RCC 7860 (cell line): ENCODE data around the gene WDFY1.

Experiments used
- DNase-seq: peaks from one replicate; pipeline ENCODE4 v3.0.0-alpha.2; 2015; ENCODE audit warnings: low spot score
- FAIRE-seq: peaks from 2 replicates; lab custom pipeline; 2012; peaks lifted over from hg19 to GRCh38; lab: Jason Lieb, UNC

The WDFY1 gene

GRCh38 chr2:223932816-223933800, 12.0 kb downstream of the WDFY1 start:
- FAIRE-seq (no peak), DNase-seq (no peak)

- peak; percentile 84 for FAIRE-seq
- peak; percentile 77 for DNase-seq
These were observed 14.8 kb downstream of the WDFY1 start for GRCh38 chr2:223930103-223930976.

- FAIRE-seq = no peak
- no peak for DNase-seq
These were observed 15.5 kb downstream of the WDFY1 start for GRCh38 chr2:223929571-223930102.

GRCh38 chr2:223928113-223929006, 16.8 kb downstream of the WDFY1 start:
- no peak for DNase-seq
- no peak for FAIRE-seq

GRCh38 chr2:223925106-223925505, 20.0 kb downstream of the WDFY1 start:
- DNase-seq (no peak), FAIRE-seq (no peak)

GRCh38 chr2:223923976-223924375, 21.2 kb downstream of the WDFY1 start:
- FAIRE-seq (no peak), DNase-seq (no peak)

- DNase-seq = no peak
- no peak for FAIRE-seq
These were observed 22.8 kb downstream of the WDFY1 start for GRCh38 chr2:223922308-223922707.

GRCh38 chr2:223921204-223921603, 23.9 kb downstream of the WDFY1 start:
- DNase-seq = no peak
- FAIRE-seq = peak; percentile 15

GRCh38 chr2:223920109-223920508, 25.0 kb downstream of the WDFY1 start:
- FAIRE-seq = no peak

GRCh38 chr2:223918671-223919134, 26.4 kb downstream of the WDFY1 start:
- FAIRE-seq (no peak), DNase-seq (no peak)

More at GRCh38 chr2:223920109-223920508, 25.0 kb downstream of the WDFY1 start:
- no peak for DNase-seq

- FAIRE-seq (no peak), DNase-seq (no peak)
These were observed 28.8 kb downstream of the WDFY1 start for GRCh38 chr2:223916181-223916920.

- DNase-seq (no peak), FAIRE-seq (no peak)
These were observed 30.1 kb downstream of the WDFY1 start for GRCh38 chr2:223915071-223915470.

- FAIRE-seq (no peak), DNase-seq (no peak)
These were observed 30.8 kb downstream of the WDFY1 start for GRCh38 chr2:223914324-223914723.

GRCh38 chr2:223909001-223909741, 36.0 kb downstream of the WDFY1 start:
- no peak for FAIRE-seq

GRCh38 chr2:223908304-223908998, 36.7 kb downstream of the WDFY1 start:
- FAIRE-seq (no peak), DNase-seq (no peak)

More at GRCh38 chr2:223909001-223909741, 36.0 kb downstream of the WDFY1 start:
- DNase-seq = no peak

- FAIRE-seq (no peak), DNase-seq (no peak)
These were observed 39.1 kb downstream of the WDFY1 start for GRCh38 chr2:223905996-223906395.

- peak; percentile 12 for DNase-seq
These were observed 43.3 kb downstream of the WDFY1 start for GRCh38 chr2:223901854-223902253.

GRCh38 chr2:223901311-223901710, 43.8 kb downstream of the WDFY1 start:
- FAIRE-seq (no peak), DNase-seq (no peak)

More at GRCh38 chr2:223901854-223902253, 43.3 kb downstream of the WDFY1 start:
- FAIRE-seq = peak; percentile 16
